HG02852 (cell line): Measurements from ENCODE around the gene FOSL2.

Experiments used
- ATAC-seq: cut with Tn5 transposase; IDR thresholded peaks from one replicate; pipeline ENCODE4 v1.9.1; 2021; ENCODE audit warnings: mild to moderate bottlenecking, moderate library complexity; ENCODE audit not compliant: unreplicated experiment

Gene FOSL2

DNA sequence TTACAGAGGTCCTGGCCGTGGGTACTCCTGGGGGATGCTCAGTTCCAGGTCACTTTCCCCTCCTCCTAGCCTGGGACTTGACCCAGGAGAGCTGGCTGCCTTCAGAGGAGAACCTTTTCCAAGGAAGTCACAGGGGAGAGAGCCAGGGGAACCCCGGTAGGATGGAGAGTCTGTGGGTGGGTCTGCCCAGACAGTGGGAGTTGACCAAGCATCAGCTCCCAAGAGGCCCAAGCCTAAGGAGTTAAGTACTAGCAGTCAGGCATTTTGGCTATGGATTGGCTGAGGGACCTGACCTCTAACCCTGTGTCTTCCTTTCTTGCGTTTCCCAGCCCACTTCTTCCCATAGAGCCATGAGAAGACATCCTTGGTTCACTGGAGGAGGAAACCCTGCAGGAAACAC lies 54.4 kb downstream of the FOSL2 start:
- no peak for ATAC-seq

DNA sequence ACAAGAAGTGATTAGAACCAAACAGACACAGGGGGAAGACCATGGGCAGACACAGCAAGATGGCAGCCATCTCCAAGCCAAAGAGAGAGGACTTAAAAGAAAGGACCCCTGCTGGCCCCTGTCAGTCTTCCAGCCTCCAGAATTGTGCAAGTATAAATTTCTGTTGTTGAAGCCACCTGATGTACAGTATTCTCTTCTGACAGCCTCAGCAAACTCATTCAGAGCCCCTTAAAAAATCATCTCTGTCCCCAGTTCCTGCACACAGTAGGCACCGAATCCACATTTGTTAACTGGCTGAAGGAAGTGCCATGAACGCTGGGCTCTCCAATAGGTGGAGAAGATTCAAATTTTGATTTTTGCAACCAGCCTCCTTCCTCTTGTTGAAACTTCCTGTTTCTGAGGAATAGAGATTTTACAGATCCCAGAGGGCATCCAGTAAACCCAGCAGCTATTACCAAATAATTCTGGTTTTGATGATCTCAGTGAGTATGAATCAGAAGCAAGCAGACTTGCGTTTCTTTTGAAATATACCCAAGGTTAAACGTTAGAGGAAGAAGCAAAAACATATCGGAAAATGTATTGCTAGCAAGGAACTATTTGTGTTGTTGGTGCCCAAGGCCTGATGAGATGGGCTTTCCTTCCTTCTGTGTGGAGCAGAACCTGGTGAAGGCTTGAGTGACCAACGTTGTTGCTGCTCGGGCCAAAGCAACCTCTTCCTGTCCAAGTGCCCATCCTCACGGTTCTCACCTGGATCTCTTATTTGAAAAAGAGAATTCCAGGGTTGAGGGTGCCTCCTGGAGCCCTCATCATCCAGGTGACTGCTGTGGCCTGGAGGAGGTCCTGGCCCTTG lies 55.5 kb downstream of the FOSL2 start:
- no peak for ATAC-seq

- no peak for ATAC-seq
Observed at GRCh38 chr2:28448793-28449100, 56.1 kb downstream of the FOSL2 start.

GRCh38 chr2:28449126-28449487 lies 56.4 kb downstream of the FOSL2 start:
- ATAC-seq: no peak

GRCh38 chr2:28449488-28450395 lies 57.1 kb downstream of the FOSL2 start:
- no peak for ATAC-seq

- no peak for ATAC-seq
Observed at GRCh38 chr2:28450901-28451565, 58.4 kb downstream of the FOSL2 start.

GRCh38 chr2:28451793-28452533 lies 59.3 kb downstream of the FOSL2 start:
- no peak for ATAC-seq

DNA sequence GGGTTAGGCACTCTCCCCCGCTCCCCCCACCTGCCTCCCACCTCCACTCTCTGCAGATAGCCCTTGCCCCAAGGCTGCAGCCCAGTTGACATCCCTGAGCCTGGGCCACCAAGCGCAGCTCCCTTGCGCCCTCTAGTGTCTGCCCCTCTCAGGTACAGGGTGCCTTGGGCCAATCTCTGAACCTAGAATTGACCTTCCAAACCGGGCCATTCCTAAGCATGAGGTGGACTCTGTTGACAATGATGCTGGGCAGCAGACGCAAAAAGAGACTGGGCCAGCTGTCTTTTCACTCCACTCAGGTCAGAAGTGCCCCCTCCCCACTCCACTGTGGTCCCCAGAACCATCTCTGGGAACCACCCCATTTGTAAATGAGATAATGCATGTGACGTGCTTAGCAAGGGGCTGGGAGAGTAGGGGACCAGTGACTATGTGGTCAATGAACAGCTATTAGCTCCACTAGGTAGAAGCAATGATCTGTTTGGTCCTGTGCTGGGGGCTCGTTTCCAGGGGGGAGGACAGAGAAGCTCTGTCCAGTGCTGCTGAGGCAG lies 60.0 kb downstream of the FOSL2 start:
- no peak for ATAC-seq

GRCh38 chr2:28453396-28453795 lies 60.7 kb downstream of the FOSL2 start:
- ATAC-seq: no peak

DNA sequence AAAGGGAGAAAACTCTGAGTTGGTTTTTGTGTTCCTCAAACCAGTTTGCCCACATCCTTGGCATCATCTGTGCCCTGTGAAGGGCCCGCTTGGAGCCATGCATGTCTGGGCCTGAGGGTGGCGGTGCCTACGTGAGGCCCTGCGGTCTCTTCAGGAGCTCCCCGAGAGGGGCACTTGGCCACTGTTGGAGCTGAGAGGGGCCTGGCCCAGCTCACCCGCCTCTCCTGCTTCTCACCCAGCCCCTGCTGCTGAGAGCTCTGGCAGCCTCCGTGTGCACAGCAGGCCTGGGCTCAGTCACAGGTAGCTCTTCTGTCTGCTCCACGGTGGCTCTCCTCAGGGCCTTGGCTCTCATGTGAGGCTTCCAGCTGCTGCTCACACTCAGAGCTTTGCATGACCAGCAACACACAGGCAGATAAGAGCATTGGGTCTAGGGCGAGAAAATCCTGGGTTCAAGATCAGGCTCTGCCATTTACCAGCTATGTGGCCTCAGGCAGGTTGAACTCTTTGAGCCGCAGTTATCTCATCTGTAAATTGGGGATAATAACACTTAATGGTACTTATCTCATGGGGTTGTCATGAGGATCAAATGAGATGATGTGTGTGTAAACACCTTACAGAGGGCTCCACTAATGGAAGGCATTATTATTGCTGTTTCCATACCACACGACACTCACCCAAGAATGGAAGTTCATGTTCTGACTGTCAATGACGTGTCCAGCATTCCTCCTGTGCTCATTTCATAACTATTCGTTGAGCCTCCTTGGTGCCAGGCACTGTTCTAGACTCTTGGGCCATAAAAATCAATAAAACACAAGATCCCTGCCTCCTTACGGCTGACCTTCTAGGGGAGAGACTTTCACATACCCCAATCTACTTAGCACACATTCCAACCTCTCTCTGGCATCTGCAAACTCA lies 61.6 kb downstream of the FOSL2 start:
- ATAC-seq: no peak

GRCh38 chr2:28457237-28457636 lies 64.6 kb downstream of the FOSL2 start:
- no peak for ATAC-seq

DNA sequence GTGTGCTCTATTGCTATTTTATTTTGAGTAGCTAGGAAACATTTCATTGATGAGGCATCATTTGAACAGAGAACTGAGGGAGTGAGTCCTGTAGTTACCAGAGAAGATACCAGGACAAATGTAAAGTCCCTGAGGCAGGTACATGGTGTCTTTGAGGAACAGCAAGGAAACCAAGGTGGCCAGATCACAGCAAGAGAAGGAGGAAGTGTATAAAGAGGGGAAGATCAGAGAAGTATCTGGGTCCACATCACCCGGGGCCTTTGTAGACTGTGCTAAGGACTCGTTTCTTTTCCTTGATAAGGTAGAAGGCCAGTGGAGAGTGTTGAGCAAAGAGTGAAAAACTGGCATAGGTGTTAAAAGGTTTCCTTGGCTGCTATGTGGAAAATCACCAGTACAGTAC lies 68.4 kb downstream of the FOSL2 start:
- no peak for ATAC-seq

DNA sequence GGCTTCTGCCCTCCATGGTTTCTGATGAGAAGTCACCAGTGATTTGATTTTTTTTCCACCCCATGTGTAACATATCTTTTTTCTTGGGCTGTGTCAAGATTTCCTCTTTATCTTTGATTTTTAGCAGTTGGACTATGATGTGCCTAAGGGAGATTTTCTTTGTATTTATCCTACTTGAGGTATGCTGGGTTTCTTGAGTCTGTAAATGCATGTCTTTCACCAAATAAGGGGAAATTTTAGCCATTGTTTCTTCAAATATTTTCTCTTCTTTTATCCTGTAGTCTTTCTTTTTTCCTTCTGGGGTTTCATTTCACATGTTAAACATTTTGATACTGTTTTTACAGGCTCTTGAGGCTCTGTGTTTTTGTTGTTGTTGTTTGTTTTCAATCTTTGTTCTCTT lies 69.5 kb downstream of the FOSL2 start:
- ATAC-seq: no peak

GRCh38 chr2:28463211-28463816 lies 70.7 kb downstream of the FOSL2 start:
- no peak for ATAC-seq

DNA sequence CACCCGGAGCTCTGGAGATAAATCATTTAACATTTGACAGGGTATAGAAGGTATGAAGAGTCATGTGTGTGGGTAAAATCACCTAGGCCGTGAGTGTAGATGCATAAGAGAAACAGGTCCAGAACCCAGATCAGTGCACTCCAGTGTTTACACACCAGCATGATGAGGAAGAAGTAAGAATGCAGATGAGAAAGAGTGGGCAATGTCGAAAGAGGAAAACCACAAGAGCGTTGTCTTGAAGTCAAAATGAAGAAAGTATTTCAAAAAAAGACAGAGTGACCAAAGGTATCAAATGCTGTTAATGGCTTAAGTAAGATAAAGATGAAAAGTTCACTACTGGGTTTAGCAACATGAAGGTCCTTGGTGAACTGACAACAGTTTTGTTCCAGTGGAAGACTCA lies 71.2 kb downstream of the FOSL2 start:
- no peak for ATAC-seq

DNA sequence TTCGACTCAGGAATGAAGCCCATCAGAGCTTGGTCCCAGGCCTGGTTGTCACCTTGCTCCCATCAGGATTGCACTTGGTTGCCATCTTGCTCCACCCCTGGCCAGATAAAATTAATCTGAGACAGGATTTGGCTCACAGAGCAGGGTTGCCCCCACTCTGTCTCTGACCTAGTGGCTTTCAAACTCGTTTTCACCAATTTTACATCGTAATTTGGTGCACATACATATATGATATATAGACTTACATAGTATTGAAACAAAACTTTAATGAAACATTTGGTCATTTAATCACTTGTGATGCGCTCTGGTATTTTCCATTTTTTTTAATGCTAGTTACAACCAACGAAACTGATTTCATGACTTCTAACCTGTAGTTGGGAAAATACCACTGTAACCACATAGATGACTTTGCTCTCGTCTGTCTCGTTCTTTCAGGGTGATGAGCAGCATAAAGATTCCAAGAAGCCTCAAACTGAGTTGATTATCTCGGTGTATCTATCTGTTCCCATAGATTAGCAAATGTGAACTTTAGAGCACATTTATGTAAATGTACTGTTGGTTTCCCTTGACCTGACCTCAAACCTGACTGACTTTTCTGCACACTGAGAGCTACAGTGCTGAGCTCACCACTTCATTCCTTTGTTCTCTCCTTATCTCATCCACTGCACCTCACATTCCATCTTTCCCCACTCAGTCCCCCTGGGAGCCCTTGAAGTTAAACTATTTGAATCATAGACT lies 72.7 kb downstream of the FOSL2 start:
- ATAC-seq: no peak
